Keratinocyte (primary cell): ENCODE results near the gene RNF152.

Experiments
- EZH2 ChIP-seq: IDR thresholded peaks from one replicate; pipeline ENCODE4 v1.6.1; 2012; ENCODE audit warnings: inconsistent platforms, mild to moderate bottlenecking, low read length, moderate library complexity
- TF ChIP-seq, protein P1 (sequence below), 3 experiments: IDR thresholded peaks in 1 of 3; conservative IDR thresholded peaks in 1 of 3; optimal IDR thresholded peaks in 1 of 3; 2 replicates in 2 of 3; 3 replicates in 1 of 3; pipeline versions ENCODE3 to v1.5.1; 2011; ENCODE audit warnings: low read length in 3 of 3, mild to moderate bottlenecking in 3 of 3, moderate library complexity in 2 of 3, control low read depth in 1 of 3, inconsistent platforms in 1 of 3; ENCODE audit not compliant: insufficient read depth in 2 of 3; ENCODE audit errors: extremely low read depth in 1 of 3

DNA sequence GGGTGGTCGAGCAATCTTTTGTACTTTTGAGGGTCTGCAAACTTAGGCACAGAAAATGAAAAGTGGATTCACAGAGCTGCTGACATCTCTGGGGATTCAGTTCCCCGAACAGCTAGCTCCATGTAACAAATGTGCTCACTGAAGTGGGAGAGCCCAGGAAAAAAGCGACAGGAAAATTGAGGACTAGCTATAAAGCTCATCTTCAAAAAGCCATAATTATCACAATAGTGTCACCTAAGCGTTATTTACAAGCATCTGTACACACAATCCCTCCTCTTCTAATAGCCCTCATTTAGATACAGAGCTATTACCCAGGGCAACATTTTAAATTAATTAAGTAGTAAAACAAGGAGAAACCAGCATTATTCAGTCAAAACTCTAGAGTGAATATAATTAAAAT, 36.1 kb downstream of the RNF152 start:
- TF ChIP-seq, protein P1, sequence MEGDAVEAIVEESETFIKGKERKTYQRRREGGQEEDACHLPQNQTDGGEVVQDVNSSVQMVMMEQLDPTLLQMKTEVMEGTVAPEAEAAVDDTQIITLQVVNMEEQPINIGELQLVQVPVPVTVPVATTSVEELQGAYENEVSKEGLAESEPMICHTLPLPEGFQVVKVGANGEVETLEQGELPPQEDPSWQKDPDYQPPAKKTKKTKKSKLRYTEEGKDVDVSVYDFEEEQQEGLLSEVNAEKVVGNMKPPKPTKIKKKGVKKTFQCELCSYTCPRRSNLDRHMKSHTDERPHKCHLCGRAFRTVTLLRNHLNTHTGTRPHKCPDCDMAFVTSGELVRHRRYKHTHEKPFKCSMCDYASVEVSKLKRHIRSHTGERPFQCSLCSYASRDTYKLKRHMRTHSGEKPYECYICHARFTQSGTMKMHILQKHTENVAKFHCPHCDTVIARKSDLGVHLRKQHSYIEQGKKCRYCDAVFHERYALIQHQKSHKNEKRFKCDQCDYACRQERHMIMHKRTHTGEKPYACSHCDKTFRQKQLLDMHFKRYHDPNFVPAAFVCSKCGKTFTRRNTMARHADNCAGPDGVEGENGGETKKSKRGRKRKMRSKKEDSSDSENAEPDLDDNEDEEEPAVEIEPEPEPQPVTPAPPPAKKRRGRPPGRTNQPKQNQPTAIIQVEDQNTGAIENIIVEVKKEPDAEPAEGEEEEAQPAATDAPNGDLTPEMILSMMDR (optimal IDR thresholded peaks at IDR 0.05 in 1 of 3, IDR thresholded peaks at IDR 0.05 in 1 of 3, conservative IDR thresholded peaks at IDR 0.05 in 1 of 3; ENCODE audit: extremely low read depth in 1 of 3, insufficient read depth in 2 of 3, low read length in 3 of 3) = no peak
- no peak for TF ChIP-seq EZH2
